SK-N-MC (cell line): ENCODE results near the gene CFHR2.

Experiments
- EZH2 ChIP-seq: fragments of 200-600 bp; sonication (generic); IDR thresholded peaks from one replicate; pipeline ENCODE4 v1.6.1; 2017; ENCODE audit warnings: antibody characterized with exemption
- FOXP2 ChIP-seq: optimal IDR thresholded peaks from 2 replicates; pipeline ENCODE3; 2011; ENCODE audit warnings: mild to moderate bottlenecking, moderate library complexity; ENCODE audit not compliant: insufficient read depth; ENCODE audit errors: extremely low read length, control extremely low read depth
- POLR2AphosphoS5 ChIP-seq: IDR thresholded peaks from 2 replicates; pipeline ENCODE4 v1.6.1; 2012; ENCODE audit warnings: mild to moderate bottlenecking, low read depth, low read length, borderline replicate concordance

- TF ChIP-seq EZH2 (no peak), POLR2AphosphoS5 (no peak), FOXP2 (no peak)
Observed at GRCh38 chr1:196897158-196897828, 46.2 kb upstream of the CFHR2 start.
